ENCODE measurements around the gene VSIR.

VSIR gene

GRCh38 chr10:71711052-71711623, 62.2 kb downstream of the VSIR start:
- no peak for DNase-seq

- DNase-seq: no peak
Observed at GRCh38 chr10:71710519-71710918, 62.8 kb downstream of the VSIR start.

GRCh38 chr10:71708897-71709882, 64.1 kb downstream of the VSIR start:
- no peak for DNase-seq

- peak; percentile 12 to 21 for DNase-seq
Observed at GRCh38 chr10:71708301-71708703, 65.0 kb downstream of the VSIR start.

- DNase-seq: no peak
Observed at GRCh38 chr10:71707240-71707789, 66.0 kb downstream of the VSIR start.

GRCh38 chr10:71706216-71707121, 66.9 kb downstream of the VSIR start:
- no peak for DNase-seq

GRCh38 chr10:71705582-71705981, 67.7 kb downstream of the VSIR start:
- no peak for DNase-seq

GRCh38 chr10:71704816-71705215, 68.5 kb downstream of the VSIR start:
- no peak for DNase-seq

- no peak for DNase-seq
Observed at GRCh38 chr10:71703577-71703976, 69.7 kb downstream of the VSIR start.

GRCh38 chr10:71701496-71702132, 71.7 kb downstream of the VSIR start:
- no peak for DNase-seq

- DNase-seq: no peak
Observed at GRCh38 chr10:71700731-71701368, 72.5 kb downstream of the VSIR start.

- DNase-seq: no peak
Observed at GRCh38 chr10:71698737-71699136, 74.6 kb downstream of the VSIR start.

- DNase-seq: no peak
Observed at GRCh38 chr10:71697938-71698709, 75.2 kb downstream of the VSIR start.
